ENCODE data around the gene PARP4. TPM values are rescaled to one million over a fixed set of nuclear protein-coding genes. Genes with fewer than 3 reads are reported as not detected.
"Not testable (repeated sequence)": the region's sequence is repeated elsewhere in the genome, so short reads cannot be mapped to it uniquely, and the experiment has no call there.

The PARP4 gene
- total RNA-seq (2014; rRNA removed; shearing (Covaris generic)): 37.9 and 42.6 TPM in 2 replicates
- 36.0 and 49.5 TPM in 2 replicates for polyA plus RNA-seq (2015; cell fraction: cytosol; rRNA removed)
- polyA plus RNA-seq (2015; cell fraction: nucleus; rRNA removed): 57.7 and 67.2 TPM in 2 replicates

GRCh38 chr13:24512197-24512907, at the start of gene PARP4:
TSS of gene PARP4 (minus strand) at chr13:24512778. CDS start at chr13:24503776, 9,002 bp downstream.
- in situ Hi-C loops (cut with HindIII; ENCODE audit: low pct_unique_long_range_greater_than_20kb, low sequenced_read_pairs): no loop called here
- DNase-seq (ENCODE audit: low read depth, low spot score): peak; percentile 72

GRCh38 chr13:24560579-24561187, 48.1 kb upstream of the PARP4 start:
- in situ Hi-C loops (cut with HindIII; ENCODE audit: low pct_unique_long_range_greater_than_20kb, low sequenced_read_pairs); DNase-seq (ENCODE audit: low read depth, low spot score): not testable (repeated sequence)

- in situ Hi-C loops (cut with HindIII; ENCODE audit: low pct_unique_long_range_greater_than_20kb, low sequenced_read_pairs); DNase-seq (ENCODE audit: low read depth, low spot score): not testable (repeated sequence)
Observed at GRCh38 chr13:24559431-24560218, 47.0 kb upstream of the PARP4 start.

- in situ Hi-C loops (cut with HindIII; ENCODE audit: low pct_unique_long_range_greater_than_20kb, low sequenced_read_pairs): no loop called here
- DNase-seq (ENCODE audit: low read depth, low spot score): no peak
Observed at GRCh38 chr13:24557081-24557480, 44.5 kb upstream of the PARP4 start.

- in situ Hi-C loops (cut with HindIII; ENCODE audit: low pct_unique_long_range_greater_than_20kb, low sequenced_read_pairs); DNase-seq (ENCODE audit: low read depth, low spot score): not testable (repeated sequence)
Observed at GRCh38 chr13:24553892-24554291, 41.3 kb upstream of the PARP4 start.

GRCh38 chr13:24541476-24542352, 29.1 kb upstream of the PARP4 start:
- DNase-seq (ENCODE audit: low read depth, low spot score); in situ Hi-C loops (cut with HindIII; ENCODE audit: low pct_unique_long_range_greater_than_20kb, low sequenced_read_pairs): not testable (repeated sequence)

- DNase-seq (ENCODE audit: low read depth, low spot score): no peak
- in situ Hi-C loops (cut with HindIII; ENCODE audit: low pct_unique_long_range_greater_than_20kb, low sequenced_read_pairs): no loop called here
Observed at GRCh38 chr13:24541127-24541475, 28.5 kb upstream of the PARP4 start.

- in situ Hi-C loops (cut with HindIII; ENCODE audit: low pct_unique_long_range_greater_than_20kb, low sequenced_read_pairs): no loop called here
- DNase-seq (ENCODE audit: low read depth, low spot score): no peak
Observed at GRCh38 chr13:24540236-24541126, 27.9 kb upstream of the PARP4 start.

GRCh38 chr13:24539500-24540165, 27.1 kb upstream of the PARP4 start:
- DNase-seq (ENCODE audit: low read depth, low spot score): no peak
- in situ Hi-C loops (cut with HindIII; ENCODE audit: low pct_unique_long_range_greater_than_20kb, low sequenced_read_pairs): no loop called here

GRCh38 chr13:24529478-24529877, 16.9 kb upstream of the PARP4 start:
- in situ Hi-C loops (cut with HindIII; ENCODE audit: low pct_unique_long_range_greater_than_20kb, low sequenced_read_pairs): no loop called here
- DNase-seq (ENCODE audit: low read depth, low spot score): no peak

- in situ Hi-C loops (cut with HindIII; ENCODE audit: low pct_unique_long_range_greater_than_20kb, low sequenced_read_pairs): no loop called here
- no peak for DNase-seq (ENCODE audit: low read depth, low spot score)
Observed at GRCh38 chr13:24528816-24529398, 16.3 kb upstream of the PARP4 start.

GRCh38 chr13:24527266-24527775, 14.7 kb upstream of the PARP4 start:
- no peak for DNase-seq (ENCODE audit: low read depth, low spot score)
- in situ Hi-C loops (cut with HindIII; ENCODE audit: low pct_unique_long_range_greater_than_20kb, low sequenced_read_pairs): no loop called here

GRCh38 chr13:24520733-24521132, 8.2 kb upstream of the PARP4 start:
- in situ Hi-C loops (cut with HindIII; ENCODE audit: low pct_unique_long_range_greater_than_20kb, low sequenced_read_pairs): no loop called here
- no peak for DNase-seq (ENCODE audit: low read depth, low spot score)

- no peak for DNase-seq (ENCODE audit: low read depth, low spot score)
- in situ Hi-C loops (cut with HindIII; ENCODE audit: low pct_unique_long_range_greater_than_20kb, low sequenced_read_pairs): no loop called here
Observed at GRCh38 chr13:24516919-24517318, 4.3 kb upstream of the PARP4 start.

GRCh38 chr13:24512908-24513213, 283 bp upstream of the PARP4 start:
- DNase-seq (ENCODE audit: low read depth, low spot score): no peak
- in situ Hi-C loops (cut with HindIII; ENCODE audit: low pct_unique_long_range_greater_than_20kb, low sequenced_read_pairs): no loop called here

- in situ Hi-C loops (cut with HindIII; ENCODE audit: low pct_unique_long_range_greater_than_20kb, low sequenced_read_pairs): no loop called here
- DNase-seq (ENCODE audit: low read depth, low spot score): no peak
Observed at GRCh38 chr13:24511816-24512196, 772 bp downstream of the PARP4 start.

Measured in SK-MEL-5 (cell line).